Trophoblast cell (in vitro differentiated cells and primary cell): Measurements from ENCODE around the gene SYNE2.

Experiments used
- DNase-seq, 2 donors: peaks; one replicate each; pipeline ENCODE4 v3.0.0-alpha.2; 2016
- H2AFZ ChIP-seq: 2 replicates; pipeline ENCODE4 v1.6.1; 2013; ENCODE audit warnings: low read length, moderate library complexity, mild to moderate bottlenecking; ENCODE audit not compliant: insufficient read depth, poor library complexity
- H2AK5ac ChIP-seq: 2 replicates; pipeline ENCODE4 v1.6.1; 2013; ENCODE audit warnings: mild to moderate bottlenecking, low read length
- H2BK120ac ChIP-seq: 2 replicates; pipeline ENCODE4 v1.6.1; 2013; ENCODE audit warnings: low read length, mild to moderate bottlenecking, moderate library complexity; ENCODE audit not compliant: insufficient read depth, poor library complexity
- H2BK12ac ChIP-seq: 2 replicates; pipeline ENCODE4 v1.6.1; 2013; ENCODE audit warnings: mild to moderate bottlenecking, low read length, moderate library complexity
- H2BK5ac ChIP-seq: 2 replicates; pipeline ENCODE4 v1.6.1; 2013; ENCODE audit warnings: low read length, low read depth, moderate library complexity, mild to moderate bottlenecking; ENCODE audit not compliant: poor library complexity
- H3K14ac ChIP-seq: 2 replicates; pipeline ENCODE4 v1.6.1; 2013; ENCODE audit warnings: mild to moderate bottlenecking, low read length
- H3K18ac ChIP-seq: 2 replicates; pipeline ENCODE4 v1.6.1; 2013; ENCODE audit warnings: mild to moderate bottlenecking, low read length
- H3K23ac ChIP-seq: 2 replicates; pipeline ENCODE4 v1.6.1; 2013; ENCODE audit warnings: low read length
- H3K27ac ChIP-seq: 2 replicates; pipeline ENCODE4 v1.5.1; 2013; ENCODE audit warnings: low read depth, mild to moderate bottlenecking, inconsistent platforms, low read length, moderate library complexity
- H3K27me3 ChIP-seq: 2 replicates; pipeline ENCODE4 v1.6.1; 2013; ENCODE audit warnings: inconsistent platforms, mild to moderate bottlenecking, low read length, moderate library complexity; ENCODE audit not compliant: insufficient read depth
- H3K36me3 ChIP-seq, 2 experiments: 1 replicate in 1 of 2; 2 replicates in 1 of 2; pipeline ENCODE4 v1.6.1; 2013; ENCODE audit warnings: low read length in 2 of 2, mild to moderate bottlenecking in 2 of 2, moderate library complexity in 1 of 2; ENCODE audit not compliant: insufficient read depth in 2 of 2, control insufficient read depth in 1 of 2
- H3K4ac ChIP-seq: 2 replicates; pipeline ENCODE4 v1.6.1; 2013; ENCODE audit warnings: low read depth, mild to moderate bottlenecking, low read length, moderate library complexity
- H3K4me1 ChIP-seq, 2 experiments: 1 replicate in 1 of 2; 2 replicates in 1 of 2; pipeline ENCODE4 v1.6.1; 2013; ENCODE audit warnings: low read length in 2 of 2, mild to moderate bottlenecking in 2 of 2, moderate library complexity in 1 of 2; ENCODE audit not compliant: insufficient read depth in 2 of 2, control insufficient read depth in 1 of 2
- H3K4me2 ChIP-seq: 2 replicates; pipeline ENCODE4 v1.6.1; 2013; ENCODE audit warnings: inconsistent platforms, mild to moderate bottlenecking, low read length, moderate library complexity
- H3K4me3 ChIP-seq: 2 replicates; pipeline ENCODE4 v1.5.1; 2013; ENCODE audit warnings: mild to moderate bottlenecking, low read depth, low read length, inconsistent platforms
- H3K79me1 ChIP-seq: one replicate; pipeline ENCODE4 v1.6.1; 2013; ENCODE audit warnings: low read length
- H3K79me2 ChIP-seq: 2 replicates; pipeline ENCODE4 v1.6.1; 2013; ENCODE audit warnings: low read length, mild to moderate bottlenecking; ENCODE audit not compliant: control insufficient read depth, insufficient read depth, poor library complexity
- H3K9ac ChIP-seq: 2 replicates; pipeline ENCODE4 v1.6.1; 2013; ENCODE audit warnings: mild to moderate bottlenecking, low read length
- H3K9me3 ChIP-seq: 2 replicates; pipeline ENCODE4 v1.6.1; 2013; ENCODE audit warnings: low read depth, mild to moderate bottlenecking, control low read depth, inconsistent platforms, low read length; ENCODE audit not compliant: insufficient read depth
- H4K12ac ChIP-seq: 2 replicates; pipeline ENCODE4 v1.6.1; 2013; ENCODE audit warnings: low read depth, mild to moderate bottlenecking, low read length, moderate library complexity
- H4K8ac ChIP-seq: 2 replicates; pipeline ENCODE4 v1.6.1; 2013; ENCODE audit warnings: low read depth, mild to moderate bottlenecking, low read length, moderate library complexity
- H4K91ac ChIP-seq: one replicate; pipeline ENCODE4 v1.6.1; 2013; ENCODE audit warnings: low read depth, mild to moderate bottlenecking, low read length, moderate library complexity
- WGBS: extraction: QIAGEN DNeasy Blood & Tissue Kit; methylation state at CpG from one replicate; pipeline ENCODE4 v1.1.7; 2013; ENCODE audit warnings: missing lambda C conversion rate; ENCODE audit not compliant: insufficient read length, insufficient coverage; ENCODE audit errors: extremely low coverage; 5-methylcytosine and 5-hydroxymethylcytosine counted together

SYNE2 gene

DNA sequence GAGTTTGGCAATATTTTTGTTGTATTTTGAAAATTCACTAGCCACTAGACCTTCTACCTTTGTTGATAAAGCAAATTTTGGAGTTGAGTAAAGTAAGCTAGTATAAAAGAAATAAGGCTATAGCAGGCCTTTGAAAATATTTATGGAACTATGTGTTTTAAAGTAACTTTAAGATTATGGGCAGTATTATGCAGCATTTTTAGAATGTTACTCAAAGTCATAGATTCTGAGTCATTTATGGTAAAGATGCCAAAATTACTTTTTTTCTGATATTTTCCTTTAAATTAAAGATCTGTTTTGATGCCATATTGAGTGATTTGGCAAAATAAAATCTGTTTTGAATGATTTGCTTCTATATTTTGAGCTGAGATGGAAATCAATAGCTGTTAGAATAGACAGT is 57.2 kb downstream of the SYNE2 start:
- Histone ChIP-seq H3K9ac (no peak overlapping the region), H2AK5ac (no peak overlapping the region)

DNA sequence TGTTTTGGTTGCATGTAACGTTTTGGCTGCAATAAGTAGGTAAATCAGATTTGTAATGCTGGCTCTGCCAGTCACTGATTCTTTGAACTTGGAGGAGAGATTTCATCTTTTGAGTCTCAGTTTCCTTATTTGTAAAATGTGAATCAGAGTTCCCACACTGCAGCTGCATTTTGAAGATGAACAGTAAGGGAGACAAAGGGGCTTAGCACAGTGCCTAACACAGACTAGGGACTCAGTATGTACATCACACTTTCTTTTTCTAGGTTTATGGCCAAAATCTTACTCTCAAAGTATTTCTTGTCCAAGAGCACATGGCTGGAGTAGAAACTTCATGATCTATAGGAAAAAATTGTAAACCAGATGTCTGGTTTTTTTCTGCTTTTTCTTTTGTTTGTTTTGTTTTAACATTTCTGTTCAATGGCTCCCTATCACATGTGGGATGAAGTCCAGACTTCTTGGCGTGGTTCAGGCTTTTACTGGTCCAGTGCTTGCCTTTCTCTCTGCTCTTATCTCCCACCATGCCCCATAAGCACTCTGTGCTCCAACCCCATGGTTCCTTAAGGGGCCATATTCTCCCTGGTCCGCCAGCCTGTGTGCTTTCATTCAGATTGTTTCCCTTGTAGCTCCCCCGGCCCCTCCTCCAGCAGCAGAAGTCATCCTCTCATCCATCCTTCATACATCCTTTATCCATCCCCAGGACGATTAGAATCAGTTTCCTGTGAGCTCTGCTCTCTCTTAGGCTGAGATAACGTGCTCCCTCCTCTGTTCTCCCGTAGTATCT is 58.0 kb downstream of the SYNE2 start:
- no peak overlapping the region for H4K91ac ChIP-seq
- H3K36me3 ChIP-seq, result no peaks in the 10 kb centered on the region
- DNase-seq, result no peak
- H3K4me1 ChIP-seq, result no peaks in the 10 kb centered on the region
- H3K9ac ChIP-seq, result no peak overlapping the region
- H3K4me2 ChIP-seq, result no peak overlapping the region
- no CpG with 5 or more reads among the region's 7 CpGs for WGBS
- no peak overlapping the region for H2AFZ ChIP-seq
- no peaks in the 10 kb centered on the region for H3K27me3 ChIP-seq
- no peak overlapping the region for H3K23ac ChIP-seq
- no peaks in the 10 kb centered on the region for H3K79me2 ChIP-seq
- no peaks in the 10 kb centered on the region for H3K9me3 ChIP-seq
- no peak overlapping the region for H3K14ac ChIP-seq
- no peak overlapping the region for H3K18ac ChIP-seq
- H4K12ac ChIP-seq, result no peak overlapping the region
- no peak overlapping the region for H2AK5ac ChIP-seq
- H3K4ac ChIP-seq, result no peak overlapping the region
- H2BK120ac ChIP-seq, result no peak overlapping the region
- H4K8ac ChIP-seq, result no peak overlapping the region
- H2BK12ac ChIP-seq, result no peak overlapping the region
- H3K4me3 ChIP-seq, result no peak overlapping the region
- no peak overlapping the region for H3K27ac ChIP-seq
- no peak overlapping the region for H2BK5ac ChIP-seq
- no peaks in the 10 kb centered on the region for H3K79me1 ChIP-seq

More for the DNA sequence above, 57.2 kb downstream of the SYNE2 start:
- H2AFZ ChIP-seq, result no peak overlapping the region
- no peaks in the 10 kb centered on the region for H3K79me1 ChIP-seq
- H3K4me1 ChIP-seq, result no peaks in the 10 kb centered on the region
- H3K14ac ChIP-seq, result no peak overlapping the region
- H3K27me3 ChIP-seq, result no peaks in the 10 kb centered on the region
- H3K79me2 ChIP-seq, result no peaks in the 10 kb centered on the region
- no peaks in the 10 kb centered on the region for H3K36me3 ChIP-seq
- no peak overlapping the region for H3K27ac ChIP-seq
- H2BK12ac ChIP-seq, result no peak overlapping the region
- H3K4me2 ChIP-seq, result no peak overlapping the region
- DNase-seq, result no peak
- H3K18ac ChIP-seq, result no peak overlapping the region
- H3K4me3 ChIP-seq, result no peak overlapping the region
- H3K23ac ChIP-seq, result no peak overlapping the region
- no peak overlapping the region for H3K4ac ChIP-seq
- H4K8ac ChIP-seq, result no peak overlapping the region
- H4K91ac ChIP-seq, result no peak overlapping the region
- no peaks in the 10 kb centered on the region for H3K9me3 ChIP-seq
- H2BK5ac ChIP-seq, result no peak overlapping the region
- no peak overlapping the region for H2BK120ac ChIP-seq
- H4K12ac ChIP-seq, result no peak overlapping the region

- Histone ChIP-seq H3K9me3 (no peaks in the 10 kb centered on the region), H2BK120ac (no peak overlapping the region), H3K18ac (no peak overlapping the region), H4K8ac (no peak overlapping the region), H3K79me1 (no peaks in the 10 kb centered on the region), H4K91ac (no peak overlapping the region), H3K27ac (no peak overlapping the region), H3K9ac (no peak overlapping the region), H2BK5ac (no peak overlapping the region), H2AK5ac (no peak overlapping the region), H3K36me3 (no peaks in the 10 kb centered on the region), H4K12ac (no peak overlapping the region), H2AFZ (no peak overlapping the region), H3K4me1 (no peaks in the 10 kb centered on the region), H3K4me3 (no peak overlapping the region), H3K79me2 (no peaks in the 10 kb centered on the region), H3K4me2 (no peak overlapping the region), H3K14ac (no peak overlapping the region), H3K4ac (no peak overlapping the region), H3K23ac (no peak overlapping the region), H2BK12ac (no peak overlapping the region), H3K27me3 (no peaks in the 10 kb centered on the region)
- no peak for DNase-seq
- no CpG with 5 or more reads among the region's 1 CpG for WGBS
These were observed 58.6 kb downstream of the SYNE2 start for GRCh38 chr14:63911404-63911803.

DNA sequence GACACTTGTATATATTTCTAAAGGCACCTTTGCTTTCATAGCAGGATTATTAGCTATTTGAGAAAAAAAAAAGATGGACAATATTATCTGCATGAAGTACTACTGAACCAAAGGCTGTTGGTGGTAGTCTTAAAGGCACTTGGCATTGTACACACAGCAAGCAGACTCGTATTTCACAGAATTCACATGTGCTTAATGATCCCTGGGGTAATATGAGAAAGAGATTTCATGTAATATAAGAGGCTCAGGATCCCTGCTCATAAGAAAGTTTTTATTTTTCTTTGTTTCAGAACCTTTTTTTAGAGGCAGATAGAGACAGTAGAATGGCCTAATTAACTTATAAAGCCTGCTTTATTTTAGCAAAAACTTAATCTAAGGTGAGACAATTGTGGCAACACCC is 59.5 kb downstream of the SYNE2 start:
- H3K27ac ChIP-seq, result no peak overlapping the region
- H3K79me2 ChIP-seq, result no peaks in the 10 kb centered on the region
- no peak overlapping the region for H4K91ac ChIP-seq
- H3K23ac ChIP-seq, result no peak overlapping the region
- H3K4me3 ChIP-seq, result no peak overlapping the region
- no peak overlapping the region for H3K4me2 ChIP-seq
- no peak overlapping the region for H2AK5ac ChIP-seq
- no peak overlapping the region for H4K12ac ChIP-seq
- no peaks in the 10 kb centered on the region for H3K9me3 ChIP-seq
- H3K79me1 ChIP-seq, result no peaks in the 10 kb centered on the region
- no peaks in the 10 kb centered on the region for H3K36me3 ChIP-seq
- no peak overlapping the region for H2AFZ ChIP-seq
- H3K4ac ChIP-seq, result no peak overlapping the region
- H3K14ac ChIP-seq, result no peak overlapping the region
- no peaks in the 10 kb centered on the region for H3K4me1 ChIP-seq
- no peak overlapping the region for H4K8ac ChIP-seq
- no peaks in the 10 kb centered on the region for H3K27me3 ChIP-seq
- H2BK5ac ChIP-seq, result no peak overlapping the region
- no peak overlapping the region for H3K9ac ChIP-seq
- DNase-seq, result no peak
- H2BK12ac ChIP-seq, result no peak overlapping the region
- H2BK120ac ChIP-seq, result no peak overlapping the region
- WGBS, result no CpG with 5 or more reads among the region's 1 CpG
- no peak overlapping the region for H3K18ac ChIP-seq
